KG1 (cell line): ENCODE data around the gene CTU2.

Source experiments
- DNase-seq: peaks from one replicate; lab custom pipeline; 2025; lab: John Stamatoyannopoulos, UW

Gene CTU2

DNA sequence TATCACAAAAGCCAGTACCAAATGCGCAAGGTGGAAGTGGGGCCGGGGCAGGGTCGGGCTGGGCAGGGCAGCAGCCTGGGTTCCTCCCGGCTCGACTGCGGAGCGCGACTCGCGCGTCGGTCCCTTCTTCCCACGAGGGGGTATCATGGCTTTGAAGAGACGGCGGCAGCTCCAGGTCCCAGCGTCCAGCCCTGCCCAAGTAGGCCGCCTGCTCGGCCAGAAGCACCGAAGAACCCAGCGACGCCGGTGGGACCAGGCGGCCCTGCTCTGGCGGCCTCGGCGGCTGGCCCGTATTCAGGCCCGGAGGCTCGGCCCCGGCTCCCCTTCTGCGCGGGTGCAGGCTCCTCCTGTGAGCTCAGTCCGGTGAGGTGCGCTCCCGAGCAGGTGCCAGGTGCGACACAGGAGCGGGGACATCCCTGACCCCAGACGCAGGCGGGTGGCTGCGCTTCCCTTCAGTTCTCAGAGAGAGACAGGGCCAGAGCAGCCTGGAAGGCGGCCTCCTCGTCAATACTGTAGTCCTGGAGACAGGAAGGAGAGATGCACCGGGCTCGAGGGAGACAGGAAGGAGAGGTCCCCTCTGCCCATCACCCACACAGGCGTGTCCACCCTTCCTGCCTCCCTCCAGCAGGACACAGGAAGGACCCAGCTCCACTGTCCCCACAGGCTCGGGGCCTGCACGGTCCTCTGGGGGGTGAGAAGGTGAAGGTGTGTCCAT is 9.0 kb upstream of the CTU2 start:
- no peak for DNase-seq

DNA sequence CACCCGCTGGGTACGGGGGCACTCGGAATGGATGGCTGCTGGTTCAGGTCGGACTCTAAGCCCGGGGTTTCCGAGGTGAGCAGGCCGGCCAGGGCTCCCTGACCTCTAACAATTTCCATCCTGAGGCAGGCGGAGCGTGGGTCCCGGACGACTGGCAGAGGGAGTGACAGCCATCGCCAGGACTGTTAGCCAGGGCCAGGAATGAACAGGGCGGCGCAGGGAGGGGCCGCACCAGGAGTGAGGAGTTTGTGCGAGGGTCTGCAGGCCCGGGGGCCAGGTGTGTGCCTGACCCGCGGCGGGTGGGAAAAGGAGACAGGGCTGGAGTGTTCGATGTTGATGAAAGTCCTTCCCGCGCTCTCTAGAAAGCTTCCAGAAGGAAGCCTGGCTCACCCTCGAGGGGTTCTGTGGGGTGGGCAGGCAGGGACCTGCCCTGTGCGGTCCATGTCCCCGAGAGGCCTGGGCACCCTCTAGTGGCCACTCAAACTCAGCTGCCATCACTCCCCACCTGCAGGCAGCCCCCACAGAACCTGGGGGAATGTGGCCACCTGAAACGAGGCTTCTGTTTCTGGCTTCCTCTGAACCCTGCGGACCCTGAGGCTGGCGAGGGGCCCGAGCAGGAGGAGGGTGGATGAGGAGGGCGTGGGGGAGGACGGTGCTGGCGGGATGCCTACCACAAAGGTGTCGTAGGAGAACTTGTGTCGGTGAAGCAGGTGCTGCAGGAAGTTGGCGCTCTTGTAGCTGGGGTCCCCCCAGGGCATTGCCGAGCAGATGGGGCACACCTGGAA is 8.3 kb upstream of the CTU2 start:
- DNase-seq, result no peak

DNA sequence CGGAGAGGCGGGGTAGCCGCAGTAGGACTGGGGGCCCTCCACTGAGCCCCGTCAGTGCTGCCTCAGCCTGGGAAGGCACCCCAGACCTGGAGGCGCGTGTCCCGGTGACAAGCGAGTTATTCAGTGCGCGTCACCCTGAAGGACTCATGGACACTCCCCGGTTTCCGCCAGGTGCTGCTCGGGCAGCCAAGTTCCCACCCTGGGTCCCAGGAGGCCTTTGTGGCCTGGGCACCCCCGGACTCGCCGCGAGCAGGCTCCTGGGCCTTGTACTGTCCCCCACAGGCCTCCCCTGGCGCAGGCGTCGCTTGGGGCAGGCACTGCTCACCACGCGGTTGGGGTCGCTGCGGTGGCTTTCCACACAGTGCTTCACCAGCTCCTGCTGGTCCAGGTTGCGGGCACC is 7.7 kb upstream of the CTU2 start:
- DNase-seq, result no peak

DNA sequence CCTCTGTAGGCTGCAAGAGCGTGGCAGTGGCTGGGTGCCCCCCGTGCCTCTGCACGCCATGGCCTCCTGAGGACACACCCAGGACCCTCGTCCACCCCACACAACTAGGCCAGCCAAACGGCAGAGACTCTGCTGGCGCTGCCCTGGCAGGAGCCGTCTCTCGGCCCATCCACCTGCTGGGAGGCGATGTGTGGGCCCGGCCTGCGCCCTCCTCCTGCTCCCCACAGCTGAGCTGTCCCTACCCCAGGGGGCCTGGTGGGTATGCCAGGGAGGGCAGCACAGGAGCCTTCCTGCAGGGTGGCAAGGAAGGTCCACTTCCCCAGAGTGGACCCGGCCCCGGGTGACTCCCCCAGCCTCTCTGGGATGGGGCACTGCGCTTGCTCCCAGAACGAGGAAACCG is 7.1 kb upstream of the CTU2 start:
- no peak for DNase-seq

DNA sequence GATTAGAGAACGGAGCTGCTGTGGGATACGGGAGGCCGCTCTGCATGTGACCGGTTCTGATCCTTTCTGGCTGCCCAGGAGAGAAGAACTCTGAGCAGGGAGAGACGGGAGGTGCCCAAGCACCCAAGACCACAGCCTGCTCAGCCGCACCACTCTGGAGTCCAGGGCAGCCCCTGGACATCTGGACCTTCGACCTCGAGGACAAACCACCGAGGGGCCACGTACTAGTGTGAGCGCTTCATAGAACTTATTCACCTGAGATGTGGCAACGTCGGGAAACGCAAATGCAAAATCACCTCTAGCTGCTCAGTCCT is 6.0 kb upstream of the CTU2 start:
- no peak for DNase-seq

DNA sequence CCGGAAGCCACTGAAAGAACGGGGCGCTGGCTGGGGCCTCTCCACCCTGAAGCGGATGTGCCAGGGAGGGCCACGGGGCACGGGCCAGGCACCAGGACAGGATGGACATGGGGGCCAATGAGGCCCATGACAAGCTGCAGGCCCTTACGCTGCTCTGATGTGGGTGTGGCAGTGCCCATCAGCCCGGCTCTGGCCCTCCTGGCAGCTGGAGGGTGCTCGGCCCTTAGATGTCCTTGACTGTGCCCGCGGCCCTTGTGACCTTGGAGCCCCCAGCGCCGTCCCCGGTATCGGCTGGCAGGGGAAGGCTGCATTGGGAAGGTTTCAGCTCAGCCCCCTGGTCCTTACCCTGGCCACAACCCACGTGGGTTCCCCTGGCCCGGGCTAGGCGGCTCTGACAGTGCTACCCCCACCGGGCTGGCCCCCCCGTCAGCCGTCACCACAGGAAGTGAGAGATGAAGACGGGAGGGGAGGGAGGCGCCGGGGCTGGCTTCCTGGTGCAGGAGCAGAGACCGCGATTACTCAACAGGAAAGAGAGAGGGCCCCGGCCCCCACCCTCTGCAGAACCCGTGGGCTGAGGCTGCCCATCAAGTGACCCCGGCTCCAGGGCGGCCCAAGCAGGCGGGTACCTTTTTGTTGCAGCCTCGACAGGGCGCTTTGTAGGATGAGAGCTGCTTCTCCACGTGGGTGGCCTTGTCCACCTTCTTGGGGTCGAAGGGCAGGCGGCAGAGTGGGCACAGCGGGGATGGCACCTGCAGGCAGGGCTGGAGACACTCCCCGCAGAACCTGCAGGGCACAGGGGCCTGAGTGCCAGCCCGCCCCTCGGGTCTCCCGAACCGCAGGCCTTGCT is 5.4 kb upstream of the CTU2 start:
- peak; percentile 93 for DNase-seq

DNA sequence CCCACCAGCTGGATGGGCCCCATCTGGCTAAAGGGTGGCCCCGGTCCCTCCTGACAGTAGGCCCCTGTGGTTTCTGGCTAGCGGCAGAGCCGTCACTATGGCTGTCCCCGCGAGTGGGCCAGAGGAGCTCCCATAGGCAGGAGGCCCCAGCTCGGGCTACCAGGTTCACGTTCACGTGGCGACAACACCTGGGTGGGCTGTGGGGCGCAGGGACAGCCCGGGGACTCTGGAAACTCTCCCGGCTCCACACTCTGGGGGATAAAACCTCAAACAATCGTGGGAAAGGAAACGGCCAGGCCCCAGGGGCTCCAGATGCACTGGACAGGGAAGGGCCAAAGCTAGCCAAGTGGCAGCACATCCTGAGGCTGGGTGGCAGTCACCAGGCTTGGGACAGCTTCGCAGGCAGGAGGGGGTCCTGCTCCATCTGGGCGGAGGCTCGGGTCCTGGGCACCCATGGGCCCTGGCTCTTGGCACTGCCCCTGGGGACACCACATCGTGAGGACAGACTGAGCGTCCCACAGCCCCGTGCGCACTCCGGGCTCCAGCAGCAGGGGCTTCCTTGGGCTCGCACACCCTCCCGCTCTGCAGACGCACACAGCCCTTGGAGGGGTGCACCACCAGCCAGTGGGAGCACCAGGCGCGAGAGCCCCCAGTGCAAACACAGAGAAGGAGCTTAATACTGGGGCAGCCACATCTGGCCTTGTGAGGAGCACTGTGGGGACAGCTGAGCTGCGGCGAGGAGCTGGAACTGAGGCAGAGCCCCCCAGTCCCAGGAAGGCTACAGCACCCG is 4.5 kb upstream of the CTU2 start:
- no peak for DNase-seq

DNA sequence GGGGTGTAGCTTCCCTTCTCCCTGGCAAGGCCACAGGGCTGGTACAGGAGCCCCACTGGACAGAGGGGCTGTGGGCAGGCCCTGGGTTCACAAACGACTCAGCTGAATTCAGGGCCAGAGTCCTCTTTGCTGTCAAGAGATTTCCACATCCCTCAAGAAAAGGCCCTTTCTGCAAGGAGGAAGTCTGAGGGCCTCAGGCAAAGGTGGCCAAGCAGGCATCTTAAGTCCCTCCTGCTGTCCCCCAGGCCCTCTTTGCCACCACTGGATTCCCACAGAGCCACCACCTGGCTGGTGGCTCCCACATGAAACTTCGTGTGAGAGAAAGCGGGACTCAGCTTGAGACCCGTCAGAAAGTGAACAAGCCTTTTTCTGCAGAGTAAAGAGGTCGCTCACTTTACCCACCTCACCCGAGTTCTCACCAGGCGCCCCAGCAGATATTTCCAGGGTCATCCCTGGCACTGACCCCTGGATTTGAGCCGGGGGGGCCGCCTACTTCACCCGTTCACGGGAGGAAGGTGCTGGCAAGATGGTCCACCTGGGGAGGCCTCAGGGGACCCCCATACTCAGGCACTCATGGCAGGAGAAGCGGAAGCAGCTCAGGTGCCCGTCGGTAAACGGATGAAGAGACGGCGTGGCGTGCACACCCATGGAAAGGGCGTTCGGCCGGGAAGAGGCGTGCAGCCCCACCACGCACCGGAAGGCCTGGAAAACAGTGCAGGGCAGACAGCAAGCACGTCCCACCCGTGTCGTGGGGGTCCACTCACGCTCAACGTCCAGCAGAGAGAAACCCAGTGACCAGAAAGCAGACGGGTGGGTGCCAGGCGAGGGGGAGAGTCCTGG is 3.7 kb upstream of the CTU2 start:
- DNase-seq, result no peak

DNA sequence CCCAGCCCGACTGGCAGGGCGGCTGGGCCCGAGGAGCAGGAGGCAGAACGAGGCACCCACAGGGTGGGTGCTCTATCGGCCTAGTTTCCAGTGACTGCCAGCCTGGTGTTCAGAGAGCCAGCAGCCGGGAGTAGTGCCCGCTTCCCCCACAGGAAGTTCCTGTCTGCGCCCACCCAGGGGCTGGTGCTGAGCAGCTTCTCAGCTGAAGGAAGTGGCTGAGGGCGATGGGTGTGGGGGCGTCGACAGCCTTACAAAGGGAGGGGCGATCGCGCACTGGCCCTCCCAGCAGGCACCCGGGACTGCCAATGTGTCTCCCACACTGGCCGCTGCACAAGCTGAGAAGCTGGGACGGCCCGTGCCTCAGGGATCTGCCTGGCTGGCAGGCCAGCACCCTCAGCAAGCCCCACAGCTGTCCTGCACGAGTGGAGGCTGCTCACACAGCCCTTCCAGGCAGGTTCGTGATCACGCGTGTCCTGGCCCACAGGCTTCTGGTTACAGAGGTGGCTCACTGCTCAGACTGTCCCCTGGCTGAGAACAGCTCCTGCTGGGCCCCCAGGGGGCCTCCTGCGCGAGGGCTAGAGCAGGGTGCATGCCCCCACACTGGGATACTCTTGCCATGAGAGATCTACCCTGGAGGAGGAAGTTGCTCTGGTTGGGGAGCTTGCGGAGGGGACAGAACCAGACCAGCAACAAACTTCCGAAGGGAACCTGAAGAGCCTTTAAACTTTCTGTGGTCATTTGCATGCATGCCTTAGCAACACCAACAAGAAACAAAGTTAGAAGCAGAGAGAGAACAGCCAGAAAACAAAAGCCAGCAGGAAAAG is 2.6 kb upstream of the CTU2 start:
- DNase-seq, result peak; percentile 90

DNA sequence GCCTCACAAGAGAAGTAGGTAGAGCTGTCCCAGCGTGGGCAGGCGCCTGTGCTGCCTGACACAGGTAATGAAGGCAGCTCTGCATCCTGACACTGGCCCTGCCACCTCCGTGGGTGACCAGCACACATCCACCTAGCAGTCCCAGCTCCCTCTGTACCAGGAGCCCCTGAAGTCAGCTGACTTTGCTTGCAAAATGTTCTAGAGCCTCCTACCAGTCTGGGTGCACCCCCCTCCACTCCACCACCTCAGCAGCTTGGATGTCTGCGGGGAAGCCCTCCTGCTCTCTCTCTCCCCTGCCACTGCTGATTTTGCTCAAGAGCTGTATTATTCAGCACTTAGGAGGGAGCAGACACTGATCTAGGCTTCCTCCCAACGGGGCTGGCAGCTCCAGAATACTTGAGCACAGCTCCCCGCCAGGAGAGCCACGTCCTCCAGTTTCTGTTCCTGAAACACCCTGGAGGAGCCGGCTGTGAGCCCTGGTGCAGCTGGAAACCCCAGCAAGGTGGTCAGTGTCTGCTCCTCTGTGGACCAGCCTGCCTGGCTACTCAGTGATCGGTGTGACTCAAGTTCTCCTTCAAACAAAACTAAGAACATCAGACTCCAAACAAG is 1.1 kb upstream of the CTU2 start:
- no peak for DNase-seq

DNA sequence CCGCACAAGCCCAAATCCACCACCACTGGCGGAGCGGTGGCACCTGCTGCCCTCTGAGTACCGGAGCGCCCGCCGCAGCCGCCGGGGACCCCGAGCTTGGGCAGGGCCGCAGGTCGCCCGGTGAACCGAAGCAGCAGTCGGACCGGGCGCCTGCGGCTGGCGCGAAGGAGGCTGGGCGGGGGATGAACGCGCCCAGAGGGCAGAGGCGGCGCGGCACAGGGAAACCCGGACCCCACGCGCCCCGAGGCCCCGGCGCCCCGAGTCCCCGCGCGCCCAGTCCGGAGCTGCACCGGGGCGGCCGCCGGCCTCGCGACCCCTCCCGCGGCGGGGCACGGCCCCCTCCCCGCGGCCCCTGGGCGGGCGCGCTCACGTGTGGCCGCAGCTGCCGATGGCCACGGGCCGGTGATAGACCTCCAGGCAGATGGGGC is 488 bp upstream of the CTU2 start:
- DNase-seq, result no peak

DNA sequence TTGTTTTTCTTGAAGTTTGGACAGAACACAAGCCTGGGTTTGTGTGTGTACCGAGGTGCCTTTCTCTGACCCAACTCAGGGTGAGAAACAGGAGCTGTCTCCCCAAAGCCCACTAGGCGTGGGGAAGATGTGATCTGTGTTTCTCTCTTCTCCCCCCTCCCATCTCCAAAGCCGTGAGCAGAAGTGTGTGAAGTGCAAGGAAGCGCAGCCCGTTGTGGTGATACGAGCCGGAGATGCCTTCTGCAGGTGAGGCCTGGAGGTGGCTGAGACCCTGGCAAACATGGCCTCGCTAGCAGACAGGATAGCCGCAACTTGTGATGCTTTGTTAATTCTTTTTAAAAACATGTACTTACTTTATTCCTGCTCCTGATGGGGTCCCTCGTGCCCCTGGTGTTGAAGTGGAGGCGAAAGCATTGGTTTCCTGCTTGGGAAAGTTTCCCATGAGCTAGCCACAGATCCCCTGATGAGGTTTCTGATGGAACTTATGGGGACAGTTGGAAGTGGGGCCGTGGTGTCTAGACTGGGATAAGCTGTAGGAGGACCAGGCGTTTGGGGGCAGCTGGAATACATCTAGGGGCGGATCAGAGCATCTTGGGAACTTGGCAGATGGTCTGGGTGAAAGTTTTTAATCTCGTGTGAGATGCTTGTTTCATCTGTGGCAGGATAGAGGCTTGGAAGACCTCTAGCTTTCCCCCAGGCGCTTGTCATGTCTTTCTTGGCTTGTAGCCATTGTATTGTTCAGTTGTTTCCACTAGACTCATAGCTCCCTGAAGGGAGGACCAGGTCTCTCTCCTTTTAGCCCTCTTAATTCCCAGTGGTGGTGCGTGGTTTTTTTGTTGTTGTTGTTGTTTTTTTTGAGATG is 893 bp downstream of the CTU2 start:
- DNase-seq, result no peak

DNA sequence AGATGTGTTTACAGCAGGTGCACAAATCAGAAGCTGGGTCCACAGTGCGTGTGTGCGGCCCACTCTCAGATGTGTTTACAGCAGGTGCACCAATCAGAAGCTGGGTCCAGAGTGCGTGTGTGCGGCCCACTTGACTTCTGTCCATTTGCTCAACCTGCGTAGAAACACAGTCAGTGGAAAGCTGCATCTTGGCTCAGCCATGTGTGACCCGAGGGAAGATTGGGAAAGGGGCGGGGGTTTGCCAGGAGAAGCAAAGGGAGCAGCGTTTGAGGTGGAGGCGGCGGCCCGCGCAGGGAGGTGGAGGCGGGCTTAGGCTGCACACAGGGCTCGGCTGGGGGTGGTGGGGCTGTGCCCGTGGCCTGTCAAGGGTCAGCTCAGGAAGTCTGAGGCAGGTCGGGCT is 4.3 kb downstream of the CTU2 start:
- no peak for DNase-seq

DNA sequence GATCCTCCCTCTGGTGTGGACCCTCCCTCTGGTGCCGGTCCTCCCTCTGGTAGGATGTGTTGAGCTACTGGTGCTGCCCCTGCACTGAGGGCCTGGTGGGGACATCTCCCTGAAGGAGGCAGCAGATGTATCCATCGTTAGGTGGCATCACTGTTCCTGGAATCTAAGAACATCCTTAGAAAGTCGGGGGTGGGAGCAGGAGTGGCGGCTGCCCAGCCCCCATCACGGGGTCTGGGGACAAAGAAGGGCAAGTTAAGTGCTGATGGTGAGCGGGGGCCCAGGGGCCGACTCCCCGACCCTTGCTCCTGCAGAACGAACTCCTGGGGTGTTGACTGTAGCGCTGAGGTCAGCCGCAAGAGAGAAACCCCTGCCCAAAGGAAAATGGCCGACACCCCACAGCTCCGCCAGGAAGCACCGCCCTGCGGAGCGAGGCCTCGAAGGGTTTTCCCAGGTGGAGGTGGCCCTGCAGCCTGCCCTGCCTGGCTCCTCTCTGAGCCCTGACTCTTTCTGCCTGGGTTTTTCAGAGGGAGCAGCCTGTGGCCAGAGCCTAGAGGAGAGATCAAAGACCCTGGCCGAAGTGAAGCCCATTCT is 5.5 kb downstream of the CTU2 start:
- no peak for DNase-seq

DNA sequence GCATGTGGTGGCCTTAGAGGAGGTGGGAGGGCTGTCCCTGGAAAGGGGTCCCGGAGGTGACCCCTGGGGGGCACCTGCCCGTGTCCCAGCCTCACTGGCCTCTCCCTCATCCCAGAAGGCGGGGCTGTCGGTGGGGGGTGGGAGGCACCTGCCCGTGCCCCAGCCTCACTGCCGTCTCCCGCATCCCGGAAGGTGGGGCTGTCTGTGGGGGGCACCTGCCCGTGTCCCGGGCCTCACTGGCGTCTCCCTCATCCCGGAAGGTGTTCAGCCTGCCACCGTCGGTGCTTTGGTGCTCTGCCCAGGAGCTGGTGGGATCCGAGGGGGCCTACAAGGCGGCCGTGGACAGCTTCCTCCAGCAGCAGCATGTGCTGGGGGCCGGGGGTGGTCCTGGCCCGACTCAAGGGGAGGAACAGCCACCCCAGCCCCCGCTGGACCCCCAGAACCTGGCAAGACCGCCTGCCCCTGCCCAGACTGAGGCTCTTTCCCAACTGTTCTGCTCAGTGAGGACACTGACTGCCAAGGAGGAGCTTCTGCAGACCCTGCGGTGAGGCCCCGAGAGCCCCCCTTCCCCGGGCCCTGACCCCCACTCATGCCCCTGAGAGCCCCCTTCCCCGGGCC is 6.2 kb downstream of the CTU2 start:
- no peak for DNase-seq

DNA sequence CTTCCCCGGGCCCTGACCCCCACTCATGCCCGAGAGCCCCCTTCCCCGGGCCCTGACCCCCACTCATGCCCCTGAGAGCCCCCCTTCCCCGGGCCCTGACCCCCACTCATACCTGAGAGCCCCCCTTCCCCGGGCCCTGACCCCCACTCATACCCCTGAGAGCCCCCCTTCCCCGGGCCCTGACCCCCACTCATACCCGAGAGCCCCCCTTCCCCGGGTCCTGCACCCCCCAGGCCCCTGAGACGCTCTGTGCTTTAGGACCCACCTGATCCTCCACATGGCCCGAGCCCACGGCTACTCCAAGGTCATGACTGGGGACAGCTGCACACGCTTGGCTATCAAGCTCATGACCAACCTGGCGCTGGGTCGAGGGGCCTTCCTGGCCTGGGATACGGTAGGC is 6.8 kb downstream of the CTU2 start:
- DNase-seq, result no peak

DNA sequence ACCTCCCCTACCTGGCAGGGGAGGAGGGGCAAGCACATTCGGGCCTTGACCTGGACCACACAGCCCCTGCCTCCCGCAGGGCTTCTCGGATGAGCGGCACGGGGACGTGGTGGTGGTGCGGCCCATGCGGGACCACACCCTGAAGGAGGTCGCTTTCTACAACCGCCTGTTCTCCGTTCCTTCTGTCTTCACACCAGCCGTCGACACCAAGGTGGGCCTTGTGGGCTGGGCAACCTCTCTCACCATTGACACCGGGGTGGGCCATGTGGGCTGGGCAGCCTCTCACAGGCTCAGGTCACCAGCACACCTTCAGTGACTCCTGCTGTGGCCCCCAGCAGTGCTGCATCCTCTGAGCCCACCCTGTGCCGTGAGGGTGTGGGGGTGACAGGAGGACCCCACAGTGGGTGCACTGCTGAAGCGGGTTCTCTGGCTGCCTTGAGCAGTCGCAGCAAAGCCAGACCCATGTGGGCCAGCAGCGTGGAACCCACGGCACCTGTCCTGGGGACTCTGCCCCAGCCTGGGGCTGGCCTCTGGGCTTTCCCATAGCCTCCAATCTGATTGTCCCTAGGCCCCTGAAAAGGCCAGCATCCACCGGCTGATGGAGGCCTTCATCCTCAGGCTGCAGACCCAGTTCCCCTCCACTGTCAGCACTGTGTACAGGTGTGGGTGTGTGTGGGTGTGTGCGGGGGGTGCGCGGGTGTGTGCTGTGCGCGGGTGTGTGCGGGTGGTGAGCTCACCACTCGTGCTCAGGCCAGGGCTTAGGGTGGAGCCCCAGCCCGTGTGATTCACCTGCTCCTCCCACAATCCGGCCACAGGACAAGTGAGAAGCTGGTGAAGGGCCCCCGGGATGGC is 7.5 kb downstream of the CTU2 start:
- DNase-seq, result no peak
